Neural progenitor cell (in vitro differentiated cells): Measurements from ENCODE around the gene PRG2. TPM values are rescaled to one million over a fixed set of nuclear protein-coding genes. Genes with fewer than 3 reads are reported as not detected.
A peak's percentile ranks its signal among the peaks of the same experiment; 100 is the strongest.

Experiments
- DNase-seq: peaks from one replicate; pipeline ENCODE4 v3.0.0-alpha.2; 2016; ENCODE audit warnings: low spot score
- H2AFZ ChIP-seq: fragments of 200-600 bp; sonication (generic); replicated peaks from 2 replicates; pipeline ENCODE4 v1.6.1; 2016; ENCODE audit warnings: antibody characterized with exemption
- H3F3A ChIP-seq: fragments of 200-600 bp; sonication (generic); 2 replicates; pipeline ENCODE4 v1.6.1; 2016; ENCODE audit warnings: antibody characterized with exemption, low read depth
- H3K27ac ChIP-seq: fragments of 200-600 bp; sonication (generic); 2 replicates; pipeline ENCODE4 v1.5.1; 2016; ENCODE audit warnings: mild to moderate bottlenecking
- H3K27me3 ChIP-seq: fragments of 200-600 bp; sonication (generic); 2 replicates; pipeline ENCODE4 v1.6.1; 2016; ENCODE audit warnings: mild to moderate bottlenecking, moderate library complexity
- H3K36me3 ChIP-seq: fragments of 200-600 bp; sonication (generic); 2 replicates; pipeline ENCODE4 v1.5.1; 2016
- H3K4me1 ChIP-seq: fragments of 200-600 bp; sonication (generic); 2 replicates; pipeline ENCODE4 v1.6.1; 2016; ENCODE audit warnings: mixed run types
- H3K4me2 ChIP-seq: fragments of 200-600 bp; sonication (generic); 2 replicates; pipeline ENCODE4 v1.6.1; 2016
- H3K4me3 ChIP-seq: fragments of 200-600 bp; sonication (generic); 2 replicates; pipeline ENCODE4 v1.5.1; 2016
- H3K79me2 ChIP-seq: fragments of 200-600 bp; sonication (generic); 2 replicates; pipeline ENCODE4 v1.6.1; 2016; ENCODE audit warnings: low read depth
- H3K9ac ChIP-seq: fragments of 200-600 bp; sonication (generic); 2 replicates; pipeline ENCODE4 v1.6.1; 2016
- H3K9me3 ChIP-seq: fragments of 200-600 bp; sonication (generic); 2 replicates; pipeline ENCODE4 v1.5.1; 2016; ENCODE audit warnings: low read depth
- H4K20me1 ChIP-seq: fragments of 200-600 bp; sonication (generic); 2 replicates; pipeline ENCODE4 v1.6.1; 2016; ENCODE audit warnings: low read depth
- H3K27ac Mint-ChIP-seq: 3 replicates; pipeline ENCODE4 v1.8.0; 2021; ENCODE audit warnings: mixed read lengths
- H3K27me3 Mint-ChIP-seq: 2 replicates; pipeline ENCODE4 v1.8.0; 2022; ENCODE audit warnings: low read depth, mild to moderate bottlenecking, inconsistent platforms, moderate library complexity, mixed read lengths; ENCODE audit not compliant: insufficient read depth
- H3K36me3 Mint-ChIP-seq: 3 replicates; pipeline ENCODE4 v1.8.0; 2021; ENCODE audit warnings: mixed read lengths
- H3K4me1 Mint-ChIP-seq: 3 replicates; pipeline ENCODE4 v1.8.0; 2021; ENCODE audit warnings: mixed read lengths
- H3K4me3 Mint-ChIP-seq: 3 replicates; pipeline ENCODE4 v1.8.0; 2021; ENCODE audit warnings: mild to moderate bottlenecking, moderate library complexity, mixed read lengths
- H3K9me3 Mint-ChIP-seq: 3 replicates; pipeline ENCODE4 v1.8.0; 2020; ENCODE audit warnings: mixed read lengths
- CTCF ChIP-seq: fragments of 200-600 bp; sonication (generic); IDR thresholded peaks from 2 replicates; pipeline ENCODE4 v1.5.1; 2017; ENCODE audit warnings: antibody characterized with exemption, mild to moderate bottlenecking
- EZH2 ChIP-seq: fragments of 200-600 bp; sonication (generic); IDR thresholded peaks from 2 replicates; pipeline ENCODE4 v1.6.1; 2017; ENCODE audit warnings: antibody characterized with exemption, mild to moderate bottlenecking, moderate library complexity
- EZH2phosphoT487 ChIP-seq: fragments of 200-600 bp; sonication (generic); IDR thresholded peaks from 2 replicates; pipeline ENCODE4 v1.6.1; 2017; ENCODE audit warnings: antibody characterized with exemption
- total RNA-seq: library from RNA; depleted of rRNA; stranded (reverse); fragments of >200 nt; gene quantifications from 2 replicates; pipeline ENCODE4 v1.2.3, GENCODE V29; 2015; ENCODE audit warnings: low replicate concordance

Gene PRG2
- total RNA-seq, 1 donor from 2014 or later: not detected

- no peaks in the 10 kb centered on the region for H3K9me3 ChIP-seq
- H3K4me3 ChIP-seq: no peak overlapping the region
- no peaks in the 10 kb centered on the region for H3K79me2 ChIP-seq
- DNase-seq: no peak
- H3K4me2 ChIP-seq: no peak overlapping the region
- Mint-ChIP-seq H3K27me3 (peaks cover 3% of the 10 kb centered on the region), H3K36me3 (no peaks in the 10 kb centered on the region), H3K4me3 (no peak overlapping the region), H3K4me1 (peaks cover 20% of the 10 kb centered on the region), H3K27ac (no peak overlapping the region), H3K9me3 (no peaks in the 10 kb centered on the region)
- no peak overlapping the region for H3K9ac ChIP-seq
- H2AFZ ChIP-seq: no peak overlapping the region
- TF ChIP-seq EZH2phosphoT487: no peak
- TF ChIP-seq CTCF: no peak
- no peak for TF ChIP-seq EZH2
- no peaks in the 10 kb centered on the region for H3K36me3 ChIP-seq
- peaks cover 3% of the 10 kb centered on the region for H3F3A ChIP-seq
- no peaks in the 10 kb centered on the region for H4K20me1 ChIP-seq
- H3K27ac ChIP-seq: no peak overlapping the region
- peaks cover 11% of the 10 kb centered on the region for H3K4me1 ChIP-seq
- H3K27me3 ChIP-seq: no peaks in the 10 kb centered on the region
Measured at GRCh38 chr11:57370941-57371340, 19.5 kb downstream of the PRG2 start.

GRCh38 chr11:57370251-57370650 lies 20.2 kb downstream of the PRG2 start:
- H3F3A ChIP-seq: peaks cover 9% of the 10 kb centered on the region
- no peaks in the 10 kb centered on the region for H4K20me1 ChIP-seq
- H2AFZ ChIP-seq: no peak overlapping the region
- Mint-ChIP-seq H3K36me3 (no peaks in the 10 kb centered on the region), H3K9me3 (no peaks in the 10 kb centered on the region), H3K27me3 (peaks cover 3% of the 10 kb centered on the region), H3K27ac (no peak overlapping the region), H3K4me3 (no peak overlapping the region), H3K4me1 (peaks cover 27% of the 10 kb centered on the region)
- TF ChIP-seq CTCF (no peak), EZH2phosphoT487 (no peak), EZH2 (no peak)
- H3K27me3 ChIP-seq: no peaks in the 10 kb centered on the region
- no peak overlapping the region for H3K4me3 ChIP-seq
- H3K4me1 ChIP-seq: peaks cover 18% of the 10 kb centered on the region
- no peak overlapping the region for H3K9ac ChIP-seq
- no peak overlapping the region for H3K4me2 ChIP-seq
- DNase-seq: no peak
- H3K27ac ChIP-seq: no peak overlapping the region
- no peaks in the 10 kb centered on the region for H3K79me2 ChIP-seq
- no peaks in the 10 kb centered on the region for H3K9me3 ChIP-seq
- no peaks in the 10 kb centered on the region for H3K36me3 ChIP-seq

- Mint-ChIP-seq H3K27me3 (peaks cover 3% of the 10 kb centered on the region), H3K27ac (peak overlapping the region; percentile 42), H3K36me3 (no peaks in the 10 kb centered on the region), H3K4me3 (no peak overlapping the region), H3K4me1 (peaks cover 34% of the 10 kb centered on the region), H3K9me3 (no peaks in the 10 kb centered on the region)
- Histone ChIP-seq H3F3A (peaks cover 10% of the 10 kb centered on the region), H4K20me1 (no peaks in the 10 kb centered on the region), H3K79me2 (no peaks in the 10 kb centered on the region), H3K27ac (no peak overlapping the region), H3K27me3 (no peaks in the 10 kb centered on the region), H3K9me3 (no peaks in the 10 kb centered on the region), H3K9ac (no peak overlapping the region), H3K36me3 (no peaks in the 10 kb centered on the region), H3K4me2 (no peak overlapping the region), H3K4me3 (no peak overlapping the region), H3K4me1 (peaks cover 24% of the 10 kb centered on the region), H2AFZ (no peak overlapping the region)
- peak; percentile 21 for DNase-seq
- no peak for TF ChIP-seq EZH2
- TF ChIP-seq EZH2phosphoT487: no peak
- no peak for TF ChIP-seq CTCF
Measured at GRCh38 chr11:57368845-57369232, 21.6 kb downstream of the PRG2 start.
